Mucosa of descending colon (tissue), 3 donors: ENCODE results near the gene SLC11A2. TPM values are rescaled to one million over a fixed set of nuclear protein-coding genes. Genes with fewer than 3 reads are reported as not detected.

Experiments used
- ATAC-seq: fragments of 200-7000 bp; cut with Tn5 transposase; one replicate; pipeline ENCODE4 v1.9.1; 2020; ENCODE audit warnings: mild to moderate bottlenecking, moderate library complexity
- DNase-seq, 3 donors: peaks; one replicate each; pipeline ENCODE4 v3.0.0-alpha.2; 2020
- H3K36me3 ChIP-seq: fragments of 200-600 bp; one replicate; pipeline ENCODE4 v1.8.0; 2021; ENCODE audit warnings: low read depth, mild to moderate bottlenecking
- H3K4me1 ChIP-seq: fragments of 200-600 bp; one replicate; pipeline ENCODE4 v1.8.0; 2021; ENCODE audit warnings: low read depth, mild to moderate bottlenecking
- H3K4me3 ChIP-seq: fragments of 200-600 bp; one replicate; pipeline ENCODE4 v1.8.0; 2021; ENCODE audit warnings: mild to moderate bottlenecking
- H3K9me3 ChIP-seq: fragments of 200-600 bp; one replicate; pipeline ENCODE4 v1.8.0; 2021; ENCODE audit warnings: mild to moderate bottlenecking
- CTCF ChIP-seq: fragments of 200-600 bp; IDR thresholded peaks from one replicate; pipeline ENCODE4 v1.8.0; 2022; ENCODE audit warnings: antibody characterized with exemption, mild to moderate bottlenecking
- intact Hi-C, 2 donors: fragments of 100-400 bp; cut with DNase I in 1 of 2; cut with micrococcal nuclease in 1 of 2; formaldehyde crosslinking; loops; one replicate each; pipeline versions ENCODE4 v1.11.0 to v1.11.1; 2022; cut with DNase I, micrococcal nuclease
- total RNA-seq, 3 donors: library from RNA; stranded (reverse); fragmentation: NEBNext Ultra II Directional in 2 of 3; extraction: Animal tissue kit (Norgen Biotek cat#: 25700) in 2 of 3; gene quantifications; one replicate each; pipeline versions ENCODE4 v1.2.1 to v1.2.4, GENCODE V29; 2021 to 2023
- donor health status: DM: no; HTN: no; CAD: no; lungs with moderate emphysema.
- donor health status: DM: no; HTN: no; CAD: no.
- donor health status: DM: no; HTN: yes; CAD: no.

SLC11A2 gene
- total RNA-seq, 3 donors from 2014 or later, result 32.3 to 48.9 (median 43.0) TPM

DNA sequence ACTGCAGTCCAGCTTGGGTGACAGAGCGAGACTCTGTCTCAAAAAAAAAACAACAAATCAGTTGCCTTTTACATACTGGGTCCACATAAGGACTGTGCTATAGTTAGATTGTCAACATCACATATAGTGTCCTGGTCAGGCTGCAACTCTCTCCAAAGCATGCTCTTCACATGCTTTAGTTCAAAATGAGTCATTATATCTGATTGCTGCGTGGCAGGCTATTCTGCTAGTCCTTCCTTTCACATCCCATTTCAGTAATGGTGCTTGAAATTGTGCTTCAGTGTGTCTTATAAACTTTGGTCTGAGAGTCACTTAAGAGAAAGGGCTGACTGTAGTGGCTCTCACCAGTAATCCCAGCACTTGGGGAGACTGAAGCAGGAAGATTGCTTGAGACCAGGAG, 28.9 kb upstream of the SLC11A2 start:
- no peaks in the 10 kb centered on the region for H3K9me3 ChIP-seq
- ATAC-seq (no peak), DNase-seq (no peak)
- no peak overlapping the region for H3K4me3 ChIP-seq
- TF ChIP-seq CTCF, result no peak
- no peaks in the 10 kb centered on the region for H3K36me3 ChIP-seq
- peaks cover 2% of the 10 kb centered on the region for H3K4me1 ChIP-seq
- intact Hi-C loops, result no loop called here

- no peak for TF ChIP-seq CTCF
- peaks cover 20% of the 10 kb centered on the region for H3K4me1 ChIP-seq
- DNase-seq (no peak), ATAC-seq (no peak)
- intact Hi-C loops, result no loop called here
- no peaks in the 10 kb centered on the region for H3K36me3 ChIP-seq
- H3K4me3 ChIP-seq, result no peak overlapping the region
- no peaks in the 10 kb centered on the region for H3K9me3 ChIP-seq
Observed at GRCh38 chr12:51051787-51052186, 25.6 kb upstream of the SLC11A2 start.

- Histone ChIP-seq H3K36me3 (no peaks in the 10 kb centered on the region), H3K4me1 (peaks cover 20% of the 10 kb centered on the region), H3K4me3 (no peak overlapping the region), H3K9me3 (no peaks in the 10 kb centered on the region)
- no peak for DNase-seq
- no peak for ATAC-seq
- no peak for TF ChIP-seq CTCF
- intact Hi-C loops, result no loop called here
Observed at GRCh38 chr12:51049525-51049924, 23.3 kb upstream of the SLC11A2 start.

DNA sequence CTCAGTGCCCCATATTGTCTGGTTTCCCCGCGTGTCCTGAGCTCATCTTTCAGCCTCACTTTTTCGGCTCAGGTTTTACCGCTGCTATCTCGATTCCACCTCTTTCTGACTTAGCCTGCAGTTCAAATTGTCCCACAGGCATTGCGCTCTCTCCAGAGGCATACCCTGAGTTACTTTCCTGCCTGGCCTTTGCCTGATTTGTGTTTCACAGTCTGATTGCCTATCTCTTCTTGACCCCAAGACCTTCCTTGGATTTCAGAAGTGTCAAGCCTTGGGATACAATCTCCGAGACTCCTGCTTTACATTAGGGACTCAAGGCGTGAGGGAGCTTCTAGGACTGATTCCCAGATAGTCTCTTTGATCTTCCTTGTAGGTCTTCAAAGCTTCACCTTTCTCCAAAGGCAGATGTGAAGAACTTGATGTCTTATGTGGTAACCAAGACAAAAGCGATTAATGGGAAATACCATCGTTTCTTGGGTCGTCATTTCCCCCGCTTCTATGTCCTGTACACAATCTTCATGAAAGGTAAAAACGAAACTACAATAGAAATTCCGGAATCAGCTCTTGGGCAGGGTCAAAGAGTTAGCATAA, 22.6 kb upstream of the SLC11A2 start:
- no peak for TF ChIP-seq CTCF
- Histone ChIP-seq H3K9me3 (no peaks in the 10 kb centered on the region), H3K36me3 (no peaks in the 10 kb centered on the region), H3K4me3 (peak overlapping the region; percentile 40), H3K4me1 (peaks cover 20% of the 10 kb centered on the region)
- intact Hi-C loops, result no loop called here
- DNase-seq, result no peak
- peak; percentile 18 for ATAC-seq

- H3K4me3 ChIP-seq, result peak within 1 kb of the TSS; percentile 40
- peaks cover 20% of the 10 kb centered on the region for H3K4me1 ChIP-seq
- peak; percentile 88 for TF ChIP-seq CTCF
- no peaks in the 10 kb centered on the region for H3K36me3 ChIP-seq
- intact Hi-C loops, result no loop called here
- peak; percentile 92 to 94 (median 93) for DNase-seq
- peak; percentile 98 for ATAC-seq
- H3K9me3 ChIP-seq, result no peaks in the 10 kb centered on the region
Observed at GRCh38 chr12:51047655-51048540, 21.7 kb upstream of the SLC11A2 start, which contains the start of gene LETMD1. TSS of gene LETMD1 (plus strand) at chr12:51048327. CDS start at chr12:51048357, 30 bp downstream.
